Mesenchymal stem cell (in vitro differentiated cells and primary cell): ENCODE data around the gene EOLA1.

Experiments used
- DNase-seq: peaks from one replicate; pipeline ENCODE4 v3.0.0-alpha.2; 2013
- H2AFZ ChIP-seq: one replicate; pipeline ENCODE4 v1.6.1; 2013; ENCODE audit warnings: low read depth, mild to moderate bottlenecking, control low read depth, inconsistent platforms, low read length, moderate library complexity
- H2AK5ac ChIP-seq: 2 replicates; pipeline ENCODE4 v1.6.1; 2013; ENCODE audit warnings: low read length, moderate library complexity, mild to moderate bottlenecking, inconsistent platforms; ENCODE audit not compliant: severe bottlenecking
- H2BK120ac ChIP-seq: one replicate; pipeline ENCODE4 v1.6.1; 2013; ENCODE audit warnings: low read depth, mild to moderate bottlenecking, inconsistent platforms, low read length, moderate library complexity
- H2BK12ac ChIP-seq, 2 experiments: one replicate each; pipeline ENCODE4 v1.6.1; 2013; ENCODE audit warnings: inconsistent platforms in 2 of 2, low read length in 2 of 2, mild to moderate bottlenecking in 2 of 2, moderate library complexity in 2 of 2, control low read depth in 1 of 2
- H2BK15ac ChIP-seq: one replicate; pipeline ENCODE4 v1.6.1; 2013; ENCODE audit warnings: mild to moderate bottlenecking, low read depth, inconsistent platforms; ENCODE audit not compliant: poor library complexity, severe bottlenecking
- H2BK5ac ChIP-seq: 2 replicates; pipeline ENCODE4 v1.6.1; 2013; ENCODE audit warnings: low read depth, mild to moderate bottlenecking, low read length, control low read depth, inconsistent platforms; ENCODE audit not compliant: poor library complexity, severe bottlenecking
- H3K14ac ChIP-seq, 2 experiments: one replicate each; pipeline ENCODE4 v1.6.1; 2013; ENCODE audit warnings: inconsistent platforms in 2 of 2, low read length in 2 of 2, control low read depth in 1 of 2, mild to moderate bottlenecking in 1 of 2, moderate library complexity in 1 of 2
- H3K18ac ChIP-seq, 2 experiments: one replicate each; pipeline ENCODE4 v1.6.1; 2013; ENCODE audit warnings: inconsistent platforms in 2 of 2, low read length in 2 of 2, control low read depth in 1 of 2, low read depth in 1 of 2, mild to moderate bottlenecking in 1 of 2
- H3K23ac ChIP-seq, 2 experiments: one replicate each; pipeline ENCODE4 v1.6.1; 2013; ENCODE audit warnings: inconsistent platforms in 2 of 2, low read length in 2 of 2, mild to moderate bottlenecking in 2 of 2, moderate library complexity in 2 of 2, control low read depth in 1 of 2
- H3K27ac ChIP-seq: 2 replicates; pipeline ENCODE4 v1.5.1; 2013; ENCODE audit warnings: mild to moderate bottlenecking, moderate library complexity, low read length, control low read depth, inconsistent platforms; ENCODE audit not compliant: poor library complexity, severe bottlenecking
- H3K27me3 ChIP-seq, 2 experiments: 2 replicates each; pipeline versions ENCODE4 v1.6.1 to v1.7.0; 2013; ENCODE audit warnings: low read length in 2 of 2, mild to moderate bottlenecking in 2 of 2, moderate library complexity in 2 of 2, control low read depth in 1 of 2, inconsistent platforms in 1 of 2; ENCODE audit not compliant: control insufficient read depth in 1 of 2, insufficient read depth in 1 of 2
- H3K36me3 ChIP-seq, 2 experiments: 2 replicates each; pipeline versions ENCODE4 v1.6.1 to v1.7.0; 2013; ENCODE audit warnings: low read length in 2 of 2, control low read depth in 1 of 2, inconsistent platforms in 1 of 2, low read depth in 1 of 2, mild to moderate bottlenecking in 1 of 2; ENCODE audit not compliant: insufficient read depth in 2 of 2, control insufficient read depth in 1 of 2
- H3K4ac ChIP-seq, 2 experiments: one replicate each; pipeline ENCODE4 v1.6.1; 2013; ENCODE audit warnings: inconsistent platforms in 2 of 2, low read length in 2 of 2, mild to moderate bottlenecking in 2 of 2, moderate library complexity in 2 of 2, control low read depth in 1 of 2, low read depth in 1 of 2
- H3K4me1 ChIP-seq: 2 replicates; pipeline ENCODE4 v1.6.1; 2013; ENCODE audit warnings: low read depth, low read length, control low read depth; ENCODE audit not compliant: control insufficient read depth, insufficient read depth
- H3K4me2 ChIP-seq: 2 replicates; pipeline ENCODE4 v1.6.1; 2013; ENCODE audit warnings: low read length, mild to moderate bottlenecking, inconsistent platforms; ENCODE audit not compliant: poor library complexity, severe bottlenecking
- H3K4me3 ChIP-seq, 2 experiments: 2 replicates each; pipeline versions ENCODE4 v1.5.1 to v1.7.0; 2013; ENCODE audit warnings: low read length in 2 of 2, mild to moderate bottlenecking in 2 of 2, control low read depth in 1 of 2, low read depth in 1 of 2; ENCODE audit not compliant: insufficient read depth in 1 of 2
- H3K79me1 ChIP-seq: replicated peaks from 2 replicates; pipeline ENCODE4 v1.6.1; 2013; ENCODE audit warnings: mild to moderate bottlenecking, control low read depth, low read length, inconsistent platforms; ENCODE audit not compliant: poor library complexity, severe bottlenecking
- H3K9ac ChIP-seq: 2 replicates; pipeline ENCODE4 v1.7.0; 2013; ENCODE audit warnings: mild to moderate bottlenecking, low read length, moderate library complexity
- H3K9me3 ChIP-seq: 2 replicates; pipeline ENCODE4 v1.7.0; 2013; ENCODE audit warnings: mild to moderate bottlenecking, low read length; ENCODE audit not compliant: control insufficient read depth
- H4K8ac ChIP-seq: one replicate; pipeline ENCODE4 v1.6.1; 2013; ENCODE audit warnings: inconsistent platforms, mild to moderate bottlenecking, low read length, moderate library complexity
- H4K91ac ChIP-seq: one replicate; pipeline ENCODE4 v1.6.1; 2013; ENCODE audit warnings: mild to moderate bottlenecking, low read length, inconsistent platforms
- WGBS: methylation state at CpG from one replicate; pipeline ENCODE4 v1.1.7; 2013; ENCODE audit warnings: mixed read lengths; 5-methylcytosine and 5-hydroxymethylcytosine counted together

The EOLA1 gene

DNA sequence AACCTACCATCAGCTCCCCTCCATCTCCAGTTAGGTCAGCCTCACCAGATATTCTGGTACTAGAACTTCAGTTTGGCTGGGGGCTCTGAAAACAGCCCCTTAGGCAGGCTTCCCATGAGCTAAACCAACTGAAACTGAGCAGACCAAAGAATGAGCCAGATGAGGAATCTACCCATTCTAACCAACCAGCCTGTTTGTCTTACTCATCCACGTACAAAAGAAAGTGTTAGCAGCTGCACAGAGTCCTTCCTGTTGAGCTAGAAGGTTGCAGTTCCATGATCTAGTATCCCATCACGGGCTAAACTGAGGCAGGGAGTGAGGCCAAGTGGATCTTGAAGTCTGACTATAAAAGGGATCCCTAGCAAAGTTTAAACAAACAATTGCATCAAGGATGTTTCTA lies 29.0 kb downstream of the EOLA1 start:
- Histone ChIP-seq H3K9me3 (no peaks in the 10 kb centered on the region), H2BK120ac (no peak overlapping the region), H3K27me3 (peaks cover 0 to 21% of the 10 kb centered on the region in 2 experiments), H3K27ac (no peak overlapping the region), H3K36me3 (no peaks in the 10 kb centered on the region), H3K9ac (no peak overlapping the region), H2AFZ (no peak overlapping the region), H2BK12ac (no peak overlapping the region), H3K4me1 (no peaks in the 10 kb centered on the region), H2BK15ac (no peak overlapping the region), H4K8ac (no peak overlapping the region), H3K79me1 (no peaks in the 10 kb centered on the region), H4K91ac (no peak overlapping the region), H3K4me2 (no peak overlapping the region), H2BK5ac (no peak overlapping the region), H3K18ac (no peak overlapping the region), H3K4me3 (no peak overlapping the region), H2AK5ac (no peak overlapping the region), H3K23ac (no peak overlapping the region), H3K4ac (no peak overlapping the region), H3K14ac (no peak overlapping the region)
- 88% methylated on average over 2 of the region's 2 CpGs for WGBS
- DNase-seq = peak; percentile 2

DNA sequence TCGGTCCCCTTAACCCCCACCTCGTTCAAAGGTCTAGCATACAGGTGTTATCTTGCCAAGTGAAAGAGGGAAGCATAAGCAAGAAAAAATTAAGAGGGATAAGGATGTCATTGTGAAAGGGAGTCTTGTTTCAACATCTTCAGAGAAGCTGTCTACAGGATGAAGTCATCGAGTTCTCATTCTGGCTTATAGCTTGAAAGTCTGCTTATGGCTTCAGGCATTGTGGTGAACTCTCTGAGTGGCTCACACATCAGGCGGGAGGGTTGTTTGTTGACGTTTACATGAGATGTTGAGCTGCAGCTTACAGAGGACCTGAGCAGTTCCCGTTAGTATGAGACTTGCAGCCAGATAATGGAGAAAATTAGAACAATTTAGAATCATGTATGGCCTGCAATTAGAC lies 29.9 kb downstream of the EOLA1 start:
- Histone ChIP-seq H2AK5ac (no peak overlapping the region), H3K9me3 (no peaks in the 10 kb centered on the region), H3K18ac (no peak overlapping the region), H3K4me1 (no peaks in the 10 kb centered on the region), H3K27ac (no peak overlapping the region), H2BK12ac (no peak overlapping the region), H4K8ac (no peak overlapping the region), H2AFZ (no peak overlapping the region), H4K91ac (no peak overlapping the region), H3K23ac (no peak overlapping the region), H3K36me3 (no peaks in the 10 kb centered on the region), H3K27me3 (peaks cover 0 to 21% of the 10 kb centered on the region in 2 experiments), H3K4ac (no peak overlapping the region), H2BK15ac (no peak overlapping the region), H3K14ac (no peak overlapping the region), H2BK120ac (no peak overlapping the region), H3K79me1 (no peaks in the 10 kb centered on the region), H3K4me2 (no peak overlapping the region), H3K4me3 (no peak overlapping the region), H3K9ac (no peak overlapping the region), H2BK5ac (no peak overlapping the region)
- peak; percentile 87 for DNase-seq
- WGBS = 65% methylated on average over 5 of the region's 6 CpGs

GRCh38 chrX:149571770-149572169 lies 31.0 kb downstream of the EOLA1 start:
- 89% methylated on average over 7 of the region's 7 CpGs for WGBS
- Histone ChIP-seq H2BK5ac (no peak overlapping the region), H3K23ac (no peak overlapping the region), H4K91ac (no peak overlapping the region), H3K4ac (no peak overlapping the region), H2AK5ac (no peak overlapping the region), H3K4me3 (no peak overlapping the region), H4K8ac (no peak overlapping the region), H2AFZ (no peak overlapping the region), H3K9ac (no peak overlapping the region), H3K36me3 (no peaks in the 10 kb centered on the region), H3K4me1 (no peaks in the 10 kb centered on the region), H3K27ac (no peak overlapping the region), H3K4me2 (no peak overlapping the region), H3K27me3 (peaks cover 0 to 21% of the 10 kb centered on the region in 2 experiments), H2BK120ac (no peak overlapping the region), H3K9me3 (no peaks in the 10 kb centered on the region), H3K14ac (no peak overlapping the region), H2BK12ac (no peak overlapping the region), H2BK15ac (no peak overlapping the region), H3K18ac (no peak overlapping the region), H3K79me1 (no peaks in the 10 kb centered on the region)
- DNase-seq = no peak

GRCh38 chrX:149572743-149573142 lies 31.9 kb downstream of the EOLA1 start:
- DNase-seq = no peak
- no peaks in the 10 kb centered on the region for H3K4me1 ChIP-seq
- H2BK5ac ChIP-seq = no peak overlapping the region
- H2BK15ac ChIP-seq = no peak overlapping the region
- H3K4me2 ChIP-seq = no peak overlapping the region
- no peak overlapping the region for H3K4me3 ChIP-seq
- no peak overlapping the region for H4K91ac ChIP-seq
- no peak overlapping the region for H2AFZ ChIP-seq
- H3K23ac ChIP-seq = no peak overlapping the region
- no peak overlapping the region for H3K18ac ChIP-seq
- H2BK120ac ChIP-seq = no peak overlapping the region
- no peaks in the 10 kb centered on the region for H3K36me3 ChIP-seq
- H3K79me1 ChIP-seq = no peaks in the 10 kb centered on the region
- H3K9me3 ChIP-seq = no peaks in the 10 kb centered on the region
- WGBS = no CpG with 5 or more reads among the region's 1 CpG
- no peak overlapping the region for H3K14ac ChIP-seq
- H2BK12ac ChIP-seq = no peak overlapping the region
- H2AK5ac ChIP-seq = no peak overlapping the region
- no peak overlapping the region for H4K8ac ChIP-seq
- peaks cover 0 to 18% of the 10 kb centered on the region in 2 experiments for H3K27me3 ChIP-seq
- H3K9ac ChIP-seq = peak overlapping the region; percentile 11
- H3K27ac ChIP-seq = no peak overlapping the region
- no peak overlapping the region for H3K4ac ChIP-seq
